PFSK-1 (cell line): ENCODE results near the gene MOGAT3.

Source experiments
- FOXP2 ChIP-seq: optimal IDR thresholded peaks from 2 replicates; pipeline ENCODE3; 2011; ENCODE audit warnings: borderline replicate concordance, control low read depth, inconsistent platforms; ENCODE audit not compliant: insufficient read depth; ENCODE audit errors: extremely low read length, extremely low read depth
- POLR2AphosphoS5 ChIP-seq: IDR thresholded peaks from 2 replicates; pipeline ENCODE4 v1.6.1; 2012; ENCODE audit warnings: low read depth, mild to moderate bottlenecking, control low read depth, low read length, moderate library complexity
- SIN3A ChIP-seq: IDR thresholded peaks from 2 replicates; pipeline ENCODE4 v1.6.1; 2012; ENCODE audit warnings: mild to moderate bottlenecking, low read length, moderate library complexity, borderline replicate concordance; ENCODE audit not compliant: insufficient read depth
- TAF1 ChIP-seq: IDR thresholded peaks from 2 replicates; pipeline ENCODE4 v1.6.1; 2012; ENCODE audit warnings: low read length, control low read depth, borderline replicate concordance; ENCODE audit not compliant: insufficient read depth
- TF ChIP-seq, protein P1 (sequence below), 2 experiments: IDR thresholded peaks; 2 replicates each; pipeline versions ENCODE4 v1.6.1 to v1.8.0; 2011 to 2012; ENCODE audit warnings: low read depth in 2 of 2, low read length in 2 of 2, control low read depth in 1 of 2, inconsistent platforms in 1 of 2, mild to moderate bottlenecking in 1 of 2, moderate library complexity in 1 of 2; ENCODE audit not compliant: insufficient read depth in 1 of 2

Gene MOGAT3

DNA sequence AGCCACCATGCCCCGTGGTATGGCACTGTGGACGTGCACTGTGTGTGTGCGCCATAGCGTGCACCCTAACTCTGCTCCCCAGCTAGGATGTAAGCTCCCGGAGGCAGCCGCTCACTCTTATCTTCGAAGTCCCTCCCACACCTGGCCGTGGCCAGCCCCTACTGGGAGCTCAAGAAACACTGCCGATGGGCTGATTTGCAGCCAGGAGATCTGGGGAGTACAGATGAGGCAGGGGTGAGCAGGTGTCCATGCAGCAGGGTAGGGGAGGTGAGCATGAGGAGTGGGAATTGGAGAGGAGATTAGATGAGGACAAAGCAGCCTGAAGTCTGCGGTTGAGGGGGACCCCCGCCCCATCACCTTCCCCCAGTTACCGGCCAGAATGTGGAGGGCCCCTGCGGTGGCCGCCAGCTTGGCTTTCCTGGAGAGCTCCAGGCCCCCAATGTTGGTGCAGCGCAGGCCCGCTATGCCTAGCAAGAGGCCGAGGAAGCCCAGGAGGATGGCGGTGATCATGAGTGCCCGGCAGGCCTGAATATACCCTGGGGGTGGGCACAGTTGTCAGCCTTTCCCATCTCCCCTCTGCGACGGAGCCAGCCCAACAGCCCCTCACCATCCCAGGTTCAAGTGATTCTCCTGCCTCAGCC is 33.2 kb upstream of the MOGAT3 start:
- no peak for TF ChIP-seq TAF1
- no peak for TF ChIP-seq POLR2AphosphoS5
- TF ChIP-seq, protein P1, sequence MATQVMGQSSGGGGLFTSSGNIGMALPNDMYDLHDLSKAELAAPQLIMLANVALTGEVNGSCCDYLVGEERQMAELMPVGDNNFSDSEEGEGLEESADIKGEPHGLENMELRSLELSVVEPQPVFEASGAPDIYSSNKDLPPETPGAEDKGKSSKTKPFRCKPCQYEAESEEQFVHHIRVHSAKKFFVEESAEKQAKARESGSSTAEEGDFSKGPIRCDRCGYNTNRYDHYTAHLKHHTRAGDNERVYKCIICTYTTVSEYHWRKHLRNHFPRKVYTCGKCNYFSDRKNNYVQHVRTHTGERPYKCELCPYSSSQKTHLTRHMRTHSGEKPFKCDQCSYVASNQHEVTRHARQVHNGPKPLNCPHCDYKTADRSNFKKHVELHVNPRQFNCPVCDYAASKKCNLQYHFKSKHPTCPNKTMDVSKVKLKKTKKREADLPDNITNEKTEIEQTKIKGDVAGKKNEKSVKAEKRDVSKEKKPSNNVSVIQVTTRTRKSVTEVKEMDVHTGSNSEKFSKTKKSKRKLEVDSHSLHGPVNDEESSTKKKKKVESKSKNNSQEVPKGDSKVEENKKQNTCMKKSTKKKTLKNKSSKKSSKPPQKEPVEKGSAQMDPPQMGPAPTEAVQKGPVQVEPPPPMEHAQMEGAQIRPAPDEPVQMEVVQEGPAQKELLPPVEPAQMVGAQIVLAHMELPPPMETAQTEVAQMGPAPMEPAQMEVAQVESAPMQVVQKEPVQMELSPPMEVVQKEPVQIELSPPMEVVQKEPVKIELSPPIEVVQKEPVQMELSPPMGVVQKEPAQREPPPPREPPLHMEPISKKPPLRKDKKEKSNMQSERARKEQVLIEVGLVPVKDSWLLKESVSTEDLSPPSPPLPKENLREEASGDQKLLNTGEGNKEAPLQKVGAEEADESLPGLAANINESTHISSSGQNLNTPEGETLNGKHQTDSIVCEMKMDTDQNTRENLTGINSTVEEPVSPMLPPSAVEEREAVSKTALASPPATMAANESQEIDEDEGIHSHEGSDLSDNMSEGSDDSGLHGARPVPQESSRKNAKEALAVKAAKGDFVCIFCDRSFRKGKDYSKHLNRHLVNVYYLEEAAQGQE (IDR thresholded peaks at IDR 0.05; ENCODE audit: insufficient read depth in 1 of 2, low read depth in 2 of 2, low read length in 2 of 2), result no peak
- no peak for TF ChIP-seq SIN3A

DNA sequence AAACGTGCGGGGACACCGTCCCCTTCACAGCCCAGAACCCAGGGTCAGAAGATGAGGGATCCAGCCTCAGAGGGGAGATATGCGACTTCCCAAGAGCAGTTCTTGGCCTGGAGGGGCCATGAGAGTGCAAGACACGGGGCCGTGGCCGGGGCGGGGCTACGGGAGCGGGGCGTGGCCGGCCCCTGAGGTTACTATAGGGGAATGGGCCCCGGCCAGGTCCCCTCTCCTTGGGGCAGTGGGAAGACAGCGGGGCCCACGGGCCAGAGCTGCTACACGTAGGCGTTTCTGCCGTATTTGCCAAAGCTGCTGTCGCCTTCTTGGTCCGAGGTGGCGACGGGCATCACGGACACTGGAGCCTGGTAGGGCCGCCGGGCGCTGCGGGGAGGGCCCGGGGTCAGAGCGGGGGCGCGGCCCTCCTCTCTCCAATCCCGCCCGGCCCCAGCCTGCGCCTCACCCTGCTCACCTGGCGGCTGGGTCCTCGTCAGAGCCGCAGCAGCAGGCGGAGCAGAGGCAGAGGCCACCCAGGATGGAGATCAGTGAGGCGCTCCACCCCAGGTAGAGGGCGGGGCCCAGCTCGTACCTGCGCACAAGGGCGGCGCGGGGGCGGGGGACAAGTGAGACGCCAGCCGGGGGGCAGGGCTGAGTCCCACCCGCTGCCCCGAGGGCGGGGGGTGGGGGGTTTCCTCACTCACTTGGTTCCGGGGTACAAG is 31.5 kb upstream of the MOGAT3 start:
- TF ChIP-seq, protein P1 (IDR thresholded peaks at IDR 0.05; ENCODE audit: insufficient read depth in 1 of 2, low read depth in 2 of 2, low read length in 2 of 2), result no peak

DNA sequence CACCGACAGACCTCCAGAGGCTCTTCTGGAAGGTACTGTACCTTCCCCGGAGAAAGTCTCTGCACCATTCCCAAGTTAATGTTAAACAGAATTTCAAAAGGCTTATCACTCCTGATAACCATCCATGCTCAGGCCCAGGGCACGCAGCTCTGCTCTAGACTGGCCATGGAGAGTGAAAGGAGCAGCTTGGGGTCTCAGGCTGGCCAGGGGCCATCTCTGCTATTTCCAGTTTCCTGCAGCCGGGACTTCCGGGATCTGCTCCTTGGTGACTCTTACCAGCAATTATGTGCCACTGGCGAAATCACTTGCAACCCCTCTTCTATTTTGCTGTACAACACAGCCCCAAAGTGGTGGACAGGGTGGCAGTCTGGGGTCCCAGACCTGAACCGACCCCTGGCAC is 30.8 kb upstream of the MOGAT3 start:
- TF ChIP-seq, protein P1 (IDR thresholded peaks at IDR 0.05; ENCODE audit: insufficient read depth in 1 of 2, low read depth in 2 of 2, low read length in 2 of 2), result no peak
- TF ChIP-seq FOXP2, result no peak
- no peak for TF ChIP-seq TAF1
- no peak for TF ChIP-seq POLR2AphosphoS5
- no peak for TF ChIP-seq SIN3A

DNA sequence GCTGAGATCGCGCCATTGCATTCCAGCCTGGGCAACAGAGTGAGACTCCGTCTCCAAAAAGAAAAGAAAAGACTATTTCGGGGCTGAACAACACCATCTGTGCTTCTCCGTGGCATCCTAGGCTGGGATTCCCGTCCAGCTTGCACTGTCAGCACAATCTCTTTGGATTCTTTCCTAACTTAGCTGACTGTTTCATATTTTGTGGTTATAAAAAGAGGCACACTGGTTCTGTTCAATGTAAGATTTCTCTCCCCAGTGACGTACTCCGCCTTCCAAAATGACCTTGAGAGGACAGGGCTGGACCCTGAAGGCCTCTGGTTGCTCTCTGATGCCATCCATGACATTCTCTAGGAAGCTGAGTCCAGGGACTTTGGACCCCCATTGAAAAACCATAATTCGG is 25.9 kb upstream of the MOGAT3 start:
- no peak for TF ChIP-seq SIN3A
- TF ChIP-seq, protein P1 (IDR thresholded peaks at IDR 0.05; ENCODE audit: insufficient read depth in 1 of 2, low read depth in 2 of 2, low read length in 2 of 2), result no peak
- no peak for TF ChIP-seq TAF1
- no peak for TF ChIP-seq POLR2AphosphoS5
- no peak for TF ChIP-seq FOXP2

DNA sequence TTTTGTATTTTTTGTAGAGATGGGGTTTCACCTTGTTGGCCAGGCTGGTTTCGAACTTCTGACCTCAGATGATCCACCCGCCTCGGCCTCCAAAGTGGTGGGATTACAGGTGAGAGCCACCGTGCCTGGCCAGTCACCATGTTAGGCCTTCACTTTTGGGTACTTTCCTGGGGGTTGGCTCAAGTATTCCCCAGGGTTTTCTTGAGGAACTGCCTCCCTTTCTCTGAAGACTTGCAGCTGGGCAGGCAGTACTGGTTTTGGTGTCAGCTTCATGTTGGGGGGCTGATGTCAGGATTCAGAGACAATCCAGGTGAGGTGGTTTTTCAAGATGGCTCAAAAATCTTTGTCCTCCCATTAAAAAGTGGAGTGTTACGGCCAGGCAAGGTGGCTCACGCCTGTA is 24.8 kb upstream of the MOGAT3 start:
- no peak for TF ChIP-seq FOXP2
- TF ChIP-seq POLR2AphosphoS5, result no peak
- TF ChIP-seq TAF1, result no peak
- TF ChIP-seq, protein P1 (IDR thresholded peaks at IDR 0.05; ENCODE audit: insufficient read depth in 1 of 2, low read depth in 2 of 2, low read length in 2 of 2), result no peak
- TF ChIP-seq SIN3A, result no peak
